ENCODE results near the gene C16orf54. TPM values are rescaled to one million over a fixed set of nuclear protein-coding genes. Genes with fewer than 3 reads are reported as not detected.

C16orf54 gene
- total and polyA plus RNA-seq, 2 experiments from 2014 or later: not detected

GRCh38 chr16:29720703-29721102 is 25.1 kb downstream of the C16orf54 start:
- peak in 1 of 2 donors; percentile 73 for DNase-seq (ENCODE audit: low read depth in 1 of 2, low spot score in 1 of 2)
- Histone ChIP-seq H3K36me3 (no peaks in the 10 kb centered on the region), H3K9me3 (ENCODE audit: low read depth) (no peaks in the 10 kb centered on the region), H3K27me3 (no peaks in the 10 kb centered on the region), H3K4me3 (no peak overlapping the region), H3K27ac (no peak overlapping the region), H3K4me1 (ENCODE audit: low read depth) (no peaks in the 10 kb centered on the region)
- no peak for TF ChIP-seq CTCF (IDR thresholded peaks at IDR 0.05; ENCODE audit: low read depth, low read length)

GRCh38 chr16:29719063-29719462 is 26.7 kb downstream of the C16orf54 start:
- Histone ChIP-seq H3K4me1 (ENCODE audit: low read depth) (no peaks in the 10 kb centered on the region), H3K4me3 (no peak overlapping the region), H3K27ac (no peak overlapping the region), H3K9me3 (ENCODE audit: low read depth) (no peaks in the 10 kb centered on the region), H3K36me3 (no peaks in the 10 kb centered on the region), H3K27me3 (no peaks in the 10 kb centered on the region)
- DNase-seq (ENCODE audit: low read depth in 1 of 2, low spot score in 1 of 2): no peak
- TF ChIP-seq CTCF (IDR thresholded peaks at IDR 0.05; ENCODE audit: low read depth, low read length): no peak

GRCh38 chr16:29717113-29717512 is 28.7 kb downstream of the C16orf54 start:
- Histone ChIP-seq H3K36me3 (no peaks in the 10 kb centered on the region), H3K4me3 (no peak overlapping the region), H3K27me3 (no peaks in the 10 kb centered on the region), H3K9me3 (ENCODE audit: low read depth) (no peaks in the 10 kb centered on the region), H3K4me1 (ENCODE audit: low read depth) (no peaks in the 10 kb centered on the region), H3K27ac (no peak overlapping the region)
- no peak for DNase-seq (ENCODE audit: low read depth in 1 of 2, low spot score in 1 of 2)
- TF ChIP-seq CTCF (IDR thresholded peaks at IDR 0.05; ENCODE audit: low read depth, low read length): no peak

DNA sequence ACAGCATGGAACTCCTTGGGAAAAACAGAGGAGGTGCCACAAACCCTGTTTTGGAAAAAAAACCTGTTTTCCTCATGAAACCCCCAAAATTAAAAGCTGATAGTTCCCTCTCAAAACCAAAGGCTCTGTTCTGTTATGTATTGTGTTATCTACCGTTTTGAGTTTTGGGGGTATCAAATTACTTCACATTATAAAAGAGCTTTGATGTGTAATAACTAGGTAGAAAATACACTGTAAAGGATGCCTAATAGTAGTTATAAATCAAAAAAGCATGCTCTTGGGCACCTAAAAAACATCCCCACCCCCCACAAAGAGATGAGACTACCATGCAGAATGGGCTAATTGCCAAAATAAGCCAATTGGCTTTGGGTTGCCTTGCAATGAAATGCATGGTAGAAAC is 30.8 kb downstream of the C16orf54 start:
- DNase-seq (ENCODE audit: low read depth in 1 of 2, low spot score in 1 of 2): no peak
- TF ChIP-seq CTCF (IDR thresholded peaks at IDR 0.05; ENCODE audit: low read depth, low read length): no peak
- Histone ChIP-seq H3K4me1 (ENCODE audit: low read depth) (no peaks in the 10 kb centered on the region), H3K27me3 (no peaks in the 10 kb centered on the region), H3K36me3 (no peaks in the 10 kb centered on the region), H3K27ac (no peak overlapping the region), H3K9me3 (ENCODE audit: low read depth) (no peaks in the 10 kb centered on the region), H3K4me3 (no peak overlapping the region)

DNA sequence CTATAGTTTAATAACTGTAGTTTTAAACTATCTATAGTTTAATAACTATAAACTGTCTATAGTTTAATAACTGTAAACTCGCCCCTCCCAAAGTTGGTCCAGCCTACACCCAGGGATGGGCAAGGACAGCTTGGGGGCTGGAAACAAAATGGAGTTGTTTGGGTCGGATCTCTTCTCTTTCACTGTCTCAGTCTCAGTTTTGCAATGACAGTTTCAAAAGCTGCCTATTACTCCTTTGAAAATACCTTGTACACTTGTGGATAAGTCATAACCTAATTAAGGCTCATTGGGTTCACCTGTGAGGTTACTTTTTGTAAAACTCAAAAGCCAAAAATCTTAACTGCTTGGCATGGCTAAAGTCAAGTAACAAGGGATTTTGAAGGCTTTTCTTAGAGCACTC is 31.4 kb downstream of the C16orf54 start:
- Histone ChIP-seq H3K27ac (no peak overlapping the region), H3K27me3 (no peaks in the 10 kb centered on the region), H3K4me1 (ENCODE audit: low read depth) (no peaks in the 10 kb centered on the region), H3K4me3 (no peak overlapping the region), H3K36me3 (no peaks in the 10 kb centered on the region), H3K9me3 (ENCODE audit: low read depth) (no peaks in the 10 kb centered on the region)
- no peak for DNase-seq (ENCODE audit: low read depth in 1 of 2, low spot score in 1 of 2)
- no peak for TF ChIP-seq CTCF (IDR thresholded peaks at IDR 0.05; ENCODE audit: low read depth, low read length)

GRCh38 chr16:29712809-29713208 is 33.0 kb downstream of the C16orf54 start:
- no peaks in the 10 kb centered on the region for H3K27me3 ChIP-seq
- no peak for TF ChIP-seq CTCF (IDR thresholded peaks at IDR 0.05; ENCODE audit: low read depth, low read length)
- H3K4me3 ChIP-seq: no peak overlapping the region
- no peak for DNase-seq (ENCODE audit: low read depth in 1 of 2, low spot score in 1 of 2)
- no peak overlapping the region for H3K27ac ChIP-seq
- no peaks in the 10 kb centered on the region for H3K36me3 ChIP-seq
- H3K4me1 ChIP-seq (ENCODE audit: low read depth): no peaks in the 10 kb centered on the region
- no peaks in the 10 kb centered on the region for H3K9me3 ChIP-seq (ENCODE audit: low read depth)
